SU-DHL-6 (cell line): ENCODE measurements around the gene CRAMP1.

Experiments
- H2AFZ ChIP-seq: fragments of 200-600 bp; sonication (generic); 2 replicates; pipeline ENCODE4 v1.6.1; 2014; ENCODE audit warnings: low read depth, mild to moderate bottlenecking, moderate library complexity, mixed read lengths, antibody characterized with exemption, low read length; ENCODE audit not compliant: severe bottlenecking
- H3F3A ChIP-seq: fragments of 200-600 bp; shearing (Covaris generic); 2 replicates; pipeline ENCODE4 v1.6.0; 2016; ENCODE audit warnings: antibody characterized with exemption, mild to moderate bottlenecking; ENCODE audit not compliant: insufficient read depth
- H3K27ac ChIP-seq: fragments of 200-600 bp; sonication (generic); 2 replicates; pipeline ENCODE4 v1.5.1; 2016; ENCODE audit warnings: low read depth, mild to moderate bottlenecking, low read length, moderate library complexity, mixed read lengths
- H3K27me3 ChIP-seq: fragments of 200-600 bp; sonication (generic), shearing (Covaris generic); 2 replicates; pipeline ENCODE4 v1.6.0; 2014; ENCODE audit warnings: mild to moderate bottlenecking, low read length
- H3K36me3 ChIP-seq: fragments of 200-600 bp; sonication (generic); 2 replicates; pipeline ENCODE4 v1.6.1; 2014; ENCODE audit warnings: mild to moderate bottlenecking, low read length, mixed read lengths
- H3K4me2 ChIP-seq: fragments of 300-600, 200-600 bp; shearing (Covaris generic), sonication (generic); 2 replicates; pipeline ENCODE4 v1.6.0; 2014; ENCODE audit warnings: low read length, low read depth, mild to moderate bottlenecking; ENCODE audit not compliant: poor library complexity, severe bottlenecking
- H3K4me3 ChIP-seq: fragments of 200-600 bp; sonication (generic); 2 replicates; pipeline ENCODE4 v1.5.1; 2014; ENCODE audit warnings: antibody characterized with exemption, low read length, mild to moderate bottlenecking, mixed read lengths; ENCODE audit not compliant: insufficient read depth, poor library complexity, severe bottlenecking
- H3K79me2 ChIP-seq: fragments of 200-600 bp; sonication (generic); 2 replicates; pipeline ENCODE4 v1.6.1; 2014; ENCODE audit warnings: mild to moderate bottlenecking, low read length, moderate library complexity; ENCODE audit not compliant: insufficient read depth
- H3K9ac ChIP-seq: fragments of 200-600 bp; sonication (generic); 2 replicates; pipeline ENCODE4 v1.7.0; 2014; ENCODE audit warnings: mild to moderate bottlenecking, low read length
- H3K9me2 ChIP-seq: fragments of 200-600 bp; sonication (generic); replicated peaks from 2 replicates; pipeline ENCODE4 v1.6.1; 2014; ENCODE audit warnings: low read length; ENCODE audit not compliant: insufficient read depth
- H3K9me3 ChIP-seq: fragments of 200-600 bp; sonication (generic); 2 replicates; pipeline ENCODE4 v1.6.1; 2014; ENCODE audit warnings: low read length, mixed read lengths; ENCODE audit not compliant: insufficient read depth
- H4K20me1 ChIP-seq: fragments of 200-600 bp; sonication (generic); 2 replicates; pipeline ENCODE4 v1.6.1; 2014; ENCODE audit warnings: low read depth, mild to moderate bottlenecking, antibody characterized with exemption, low read length, moderate library complexity, mixed read lengths
- EZH2phosphoT487 ChIP-seq: fragments of 200-600 bp; sonication (generic), shearing (Covaris generic); conservative IDR thresholded peaks from 2 replicates; pipeline ENCODE4 v1.6.1; 2018; ENCODE audit warnings: mild to moderate bottlenecking, antibody characterized with exemption, low read length, moderate library complexity, mixed read lengths
- TF ChIP-seq, protein P1 (sequence below): fragments of 200-600 bp; sonication (generic); IDR thresholded peaks from one replicate; pipeline ENCODE4 v1.5.1; 2017; ENCODE audit warnings: antibody characterized with exemption, mild to moderate bottlenecking, low read length, moderate library complexity; ENCODE audit not compliant: insufficient read depth, poor library complexity, severe bottlenecking

Gene CRAMP1

DNA sequence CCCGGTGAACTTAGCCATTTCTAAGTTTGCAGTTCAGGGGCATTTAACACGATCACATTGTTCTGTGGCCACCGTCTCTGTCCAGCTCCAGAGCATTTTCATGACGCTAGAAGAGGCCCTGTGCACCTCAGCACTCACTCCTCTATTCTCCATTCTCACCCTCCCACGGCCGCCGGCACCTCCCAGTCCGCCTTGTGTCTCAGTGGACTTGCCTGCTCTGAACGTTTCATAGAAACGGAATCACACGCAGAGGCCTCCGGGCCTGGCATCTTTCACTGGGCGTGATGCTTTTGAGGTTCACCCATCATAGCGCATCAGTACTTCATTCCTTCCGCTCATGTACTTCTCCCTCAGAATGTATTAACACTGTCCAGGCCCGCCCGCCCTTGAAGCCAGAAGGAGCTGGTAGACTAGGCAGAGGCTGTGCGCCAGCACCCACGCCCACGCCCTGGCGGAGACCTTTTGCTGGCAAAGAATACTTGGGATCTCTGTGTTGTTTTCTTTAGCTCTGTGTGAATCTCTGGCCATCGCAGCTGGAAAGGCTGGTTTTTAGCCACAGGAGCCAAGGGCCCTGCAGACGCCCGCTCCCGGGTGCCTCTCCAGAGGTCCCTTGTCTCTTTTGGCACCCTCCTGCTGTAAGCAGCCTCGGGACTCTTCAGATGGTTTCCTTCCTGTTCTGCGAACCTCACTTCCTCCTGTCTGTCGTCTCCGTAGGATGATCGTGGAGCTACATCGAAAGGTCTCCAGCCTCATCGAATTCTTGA lies 42.5 kb downstream of the CRAMP1 start:
- Histone ChIP-seq H4K20me1 (no peaks in the 10 kb centered on the region), H3K9me2 (no peaks in the 10 kb centered on the region), H2AFZ (no peak overlapping the region), H3F3A (no peaks in the 10 kb centered on the region), H3K36me3 (no peaks in the 10 kb centered on the region), H3K9ac (no peak overlapping the region), H3K9me3 (no peaks in the 10 kb centered on the region), H3K4me3 (no peak overlapping the region), H3K4me2 (no peak overlapping the region), H3K79me2 (no peaks in the 10 kb centered on the region), H3K27ac (no peak overlapping the region), H3K27me3 (no peaks in the 10 kb centered on the region)
- TF ChIP-seq EZH2phosphoT487 = no peak
- TF ChIP-seq, protein P1, sequence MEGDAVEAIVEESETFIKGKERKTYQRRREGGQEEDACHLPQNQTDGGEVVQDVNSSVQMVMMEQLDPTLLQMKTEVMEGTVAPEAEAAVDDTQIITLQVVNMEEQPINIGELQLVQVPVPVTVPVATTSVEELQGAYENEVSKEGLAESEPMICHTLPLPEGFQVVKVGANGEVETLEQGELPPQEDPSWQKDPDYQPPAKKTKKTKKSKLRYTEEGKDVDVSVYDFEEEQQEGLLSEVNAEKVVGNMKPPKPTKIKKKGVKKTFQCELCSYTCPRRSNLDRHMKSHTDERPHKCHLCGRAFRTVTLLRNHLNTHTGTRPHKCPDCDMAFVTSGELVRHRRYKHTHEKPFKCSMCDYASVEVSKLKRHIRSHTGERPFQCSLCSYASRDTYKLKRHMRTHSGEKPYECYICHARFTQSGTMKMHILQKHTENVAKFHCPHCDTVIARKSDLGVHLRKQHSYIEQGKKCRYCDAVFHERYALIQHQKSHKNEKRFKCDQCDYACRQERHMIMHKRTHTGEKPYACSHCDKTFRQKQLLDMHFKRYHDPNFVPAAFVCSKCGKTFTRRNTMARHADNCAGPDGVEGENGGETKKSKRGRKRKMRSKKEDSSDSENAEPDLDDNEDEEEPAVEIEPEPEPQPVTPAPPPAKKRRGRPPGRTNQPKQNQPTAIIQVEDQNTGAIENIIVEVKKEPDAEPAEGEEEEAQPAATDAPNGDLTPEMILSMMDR = no peak

DNA sequence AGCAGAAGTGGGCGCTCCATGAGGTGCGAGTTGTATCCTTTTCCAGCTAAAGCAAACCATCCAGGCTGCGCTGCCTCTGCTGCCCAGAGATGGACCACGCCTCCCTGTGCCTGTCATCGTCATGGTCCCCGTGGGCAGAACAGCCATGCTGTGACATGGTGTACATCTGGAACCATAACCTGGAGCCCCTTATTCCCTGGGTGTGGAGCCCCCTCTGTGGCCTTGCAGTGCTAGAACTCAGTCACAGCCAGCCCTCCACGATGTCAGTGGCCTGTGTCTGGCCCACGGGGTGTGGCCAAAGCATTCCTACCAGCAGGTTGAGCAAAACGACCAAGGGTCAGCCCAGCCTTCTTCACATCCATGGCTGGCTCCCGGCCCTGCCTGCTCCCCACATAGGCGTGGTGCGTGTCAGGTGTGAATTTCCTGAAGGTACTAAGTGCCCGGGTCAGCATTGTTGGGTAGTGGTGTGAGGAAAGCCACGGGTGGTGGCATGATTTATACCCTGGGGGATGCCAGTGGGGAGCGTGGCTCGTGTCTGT lies 43.2 kb downstream of the CRAMP1 start:
- TF ChIP-seq EZH2phosphoT487 = no peak
- TF ChIP-seq, protein P1 = no peak
- Histone ChIP-seq H3K36me3 (no peaks in the 10 kb centered on the region), H3K9ac (no peak overlapping the region), H3K4me3 (no peak overlapping the region), H3K4me2 (no peak overlapping the region), H4K20me1 (no peaks in the 10 kb centered on the region), H2AFZ (no peak overlapping the region), H3K27me3 (no peaks in the 10 kb centered on the region), H3K9me2 (no peaks in the 10 kb centered on the region), H3F3A (no peaks in the 10 kb centered on the region), H3K79me2 (no peaks in the 10 kb centered on the region), H3K27ac (no peak overlapping the region), H3K9me3 (no peaks in the 10 kb centered on the region)

DNA sequence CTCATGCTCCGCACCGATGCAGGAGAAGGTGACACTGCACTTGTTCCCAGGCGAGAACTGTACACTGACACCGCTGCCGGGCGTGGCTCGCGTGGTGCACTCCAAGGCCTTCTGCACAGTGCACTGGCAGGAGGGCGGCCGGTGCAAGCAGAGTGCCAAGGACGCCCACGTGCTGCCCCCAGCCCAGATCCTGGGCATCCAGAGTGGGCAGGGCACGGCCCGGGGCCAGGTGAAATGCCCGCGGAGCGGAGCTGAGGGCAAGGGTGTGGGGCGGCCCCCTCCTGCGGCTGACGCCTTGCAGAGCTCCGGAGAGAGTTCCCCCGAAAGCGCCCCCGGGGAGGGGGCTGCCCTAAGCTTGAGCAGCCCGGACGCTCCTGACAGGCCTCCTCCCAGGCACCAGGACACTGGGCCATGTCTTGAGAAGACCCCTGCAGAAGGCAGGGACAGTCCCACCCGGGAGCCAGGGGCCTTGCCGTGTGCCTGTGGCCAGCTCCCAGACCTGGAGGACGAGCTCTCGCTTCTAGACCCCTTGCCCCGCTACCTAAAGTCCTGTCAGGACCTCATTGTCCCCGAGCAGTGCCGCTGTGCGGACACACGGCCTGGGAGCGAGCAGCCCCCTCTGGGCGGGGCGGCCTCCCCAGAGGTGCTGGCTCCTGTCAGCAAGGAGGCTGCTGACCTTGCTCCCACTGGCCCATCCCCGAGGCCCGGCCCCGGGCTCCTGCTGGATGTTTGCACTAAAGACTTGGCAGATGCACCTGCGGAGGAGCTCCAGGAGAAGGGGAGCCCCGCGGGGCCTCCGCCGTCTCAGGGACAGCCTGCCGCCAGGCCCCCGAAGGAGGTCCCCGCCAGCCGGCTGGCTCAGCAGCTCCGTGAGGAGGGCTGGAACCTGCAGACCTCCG lies 44.0 kb downstream of the CRAMP1 start:
- no peak overlapping the region for H2AFZ ChIP-seq
- no peaks in the 10 kb centered on the region for H3K9me2 ChIP-seq
- H3F3A ChIP-seq = no peaks in the 10 kb centered on the region
- no peaks in the 10 kb centered on the region for H3K79me2 ChIP-seq
- H3K4me3 ChIP-seq = no peak overlapping the region
- H3K27me3 ChIP-seq = no peaks in the 10 kb centered on the region
- no peak overlapping the region for H3K27ac ChIP-seq
- no peaks in the 10 kb centered on the region for H3K36me3 ChIP-seq
- H3K9me3 ChIP-seq = no peaks in the 10 kb centered on the region
- H3K9ac ChIP-seq = no peak overlapping the region
- no peak overlapping the region for H3K4me2 ChIP-seq
- TF ChIP-seq, protein P1 = no peak
- TF ChIP-seq EZH2phosphoT487 = no peak
- no peaks in the 10 kb centered on the region for H4K20me1 ChIP-seq
